Fibroblast of pulmonary artery (primary cell): ENCODE results near the gene SMTNL2.
"Not testable (repeated sequence)": the region's sequence is repeated elsewhere in the genome, so short reads cannot be mapped to it uniquely, and the experiment has no call there.

ENCODE experiments used
- DNase-seq: peaks from one replicate; pipeline ENCODE4 v3.0.0-alpha.2; 2010; ENCODE audit warnings: low read depth
- H3K4me3 ChIP-seq: replicated peaks from 2 replicates; pipeline ENCODE4 v1.5.1; 2011; ENCODE audit warnings: low read depth, mild to moderate bottlenecking, control low read depth, low read length, moderate library complexity
- TF ChIP-seq, protein P1 (sequence below): IDR thresholded peaks from 2 replicates; pipeline ENCODE4 v1.5.1; 2011; ENCODE audit warnings: mild to moderate bottlenecking, control low read depth, low read length, inconsistent platforms; ENCODE audit errors: missing control alignments

SMTNL2 gene

GRCh38 chr17:4573669-4574068 is 10.7 kb upstream of the SMTNL2 start:
- DNase-seq = no peak
- no peak overlapping the region for H3K4me3 ChIP-seq
- TF ChIP-seq, protein P1, sequence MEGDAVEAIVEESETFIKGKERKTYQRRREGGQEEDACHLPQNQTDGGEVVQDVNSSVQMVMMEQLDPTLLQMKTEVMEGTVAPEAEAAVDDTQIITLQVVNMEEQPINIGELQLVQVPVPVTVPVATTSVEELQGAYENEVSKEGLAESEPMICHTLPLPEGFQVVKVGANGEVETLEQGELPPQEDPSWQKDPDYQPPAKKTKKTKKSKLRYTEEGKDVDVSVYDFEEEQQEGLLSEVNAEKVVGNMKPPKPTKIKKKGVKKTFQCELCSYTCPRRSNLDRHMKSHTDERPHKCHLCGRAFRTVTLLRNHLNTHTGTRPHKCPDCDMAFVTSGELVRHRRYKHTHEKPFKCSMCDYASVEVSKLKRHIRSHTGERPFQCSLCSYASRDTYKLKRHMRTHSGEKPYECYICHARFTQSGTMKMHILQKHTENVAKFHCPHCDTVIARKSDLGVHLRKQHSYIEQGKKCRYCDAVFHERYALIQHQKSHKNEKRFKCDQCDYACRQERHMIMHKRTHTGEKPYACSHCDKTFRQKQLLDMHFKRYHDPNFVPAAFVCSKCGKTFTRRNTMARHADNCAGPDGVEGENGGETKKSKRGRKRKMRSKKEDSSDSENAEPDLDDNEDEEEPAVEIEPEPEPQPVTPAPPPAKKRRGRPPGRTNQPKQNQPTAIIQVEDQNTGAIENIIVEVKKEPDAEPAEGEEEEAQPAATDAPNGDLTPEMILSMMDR = no peak

DNA sequence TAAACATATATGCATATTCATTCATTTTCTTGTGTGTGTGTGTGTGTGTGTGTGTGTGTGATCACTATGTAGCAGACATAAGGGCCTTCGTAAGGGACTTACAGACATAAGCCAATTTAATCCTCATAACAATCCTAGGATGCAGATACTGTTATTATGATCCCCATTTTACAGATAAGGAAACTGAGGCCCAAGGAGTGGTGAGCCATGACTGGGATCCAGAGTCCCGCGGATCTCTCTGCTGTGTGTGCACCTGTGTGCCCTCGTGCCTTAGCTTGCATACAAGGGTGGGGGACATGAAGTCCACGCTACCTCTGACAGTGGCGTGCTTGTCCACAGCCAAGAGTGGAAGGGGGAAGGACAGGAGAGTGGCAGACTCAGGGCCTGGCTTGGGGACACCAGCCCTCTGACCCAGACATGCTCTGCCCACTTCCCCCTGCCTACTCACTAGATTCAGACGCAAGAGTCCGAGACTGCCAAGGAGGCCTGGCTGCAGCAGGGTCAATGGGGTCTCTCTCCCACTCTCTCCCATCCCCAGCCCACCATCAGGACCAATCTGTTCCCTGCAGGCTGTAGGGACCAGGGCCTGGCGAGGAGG is 9.8 kb upstream of the SMTNL2 start:
- H3K4me3 ChIP-seq = no peak overlapping the region

GRCh38 chr17:4576161-4576558 is 8.2 kb upstream of the SMTNL2 start:
- no peak for DNase-seq
- no peak overlapping the region for H3K4me3 ChIP-seq
- TF ChIP-seq, protein P1 = no peak

More for the DNA sequence above, 9.8 kb upstream of the SMTNL2 start:
- DNase-seq = no peak
- TF ChIP-seq, protein P1 = no peak

DNA sequence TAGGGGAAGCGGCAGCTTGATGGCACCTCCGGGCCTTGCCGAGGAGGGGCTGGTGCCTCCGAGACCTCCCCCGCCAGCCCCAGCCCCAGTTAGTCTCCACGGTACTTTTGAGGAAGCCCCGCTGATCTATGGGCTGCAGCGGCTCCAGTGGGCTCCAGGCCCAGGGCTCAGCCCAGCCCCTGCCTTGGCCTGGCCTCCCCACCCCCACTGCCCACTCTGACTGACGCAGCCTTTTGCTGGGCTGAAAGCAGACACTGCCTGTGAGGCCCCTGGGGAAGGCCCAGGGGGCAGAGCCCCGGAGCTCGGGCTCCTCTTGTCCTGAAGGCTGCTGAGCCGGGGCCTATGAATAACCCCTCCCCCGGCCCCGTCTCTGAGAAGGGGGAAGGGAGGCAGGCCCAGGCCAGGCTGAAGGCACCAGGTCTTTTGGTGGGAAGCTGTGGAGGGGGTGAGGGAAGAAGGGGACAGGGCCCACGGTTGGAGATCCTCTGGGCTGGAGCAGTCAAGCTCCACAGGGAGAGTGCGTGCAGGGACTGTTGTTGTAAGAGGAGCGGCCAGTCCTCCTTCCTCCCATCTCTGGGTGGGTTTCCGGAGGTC is 7.5 kb upstream of the SMTNL2 start:
- no peak for DNase-seq
- H3K4me3 ChIP-seq = no peak overlapping the region
- TF ChIP-seq, protein P1 = no peak

DNA sequence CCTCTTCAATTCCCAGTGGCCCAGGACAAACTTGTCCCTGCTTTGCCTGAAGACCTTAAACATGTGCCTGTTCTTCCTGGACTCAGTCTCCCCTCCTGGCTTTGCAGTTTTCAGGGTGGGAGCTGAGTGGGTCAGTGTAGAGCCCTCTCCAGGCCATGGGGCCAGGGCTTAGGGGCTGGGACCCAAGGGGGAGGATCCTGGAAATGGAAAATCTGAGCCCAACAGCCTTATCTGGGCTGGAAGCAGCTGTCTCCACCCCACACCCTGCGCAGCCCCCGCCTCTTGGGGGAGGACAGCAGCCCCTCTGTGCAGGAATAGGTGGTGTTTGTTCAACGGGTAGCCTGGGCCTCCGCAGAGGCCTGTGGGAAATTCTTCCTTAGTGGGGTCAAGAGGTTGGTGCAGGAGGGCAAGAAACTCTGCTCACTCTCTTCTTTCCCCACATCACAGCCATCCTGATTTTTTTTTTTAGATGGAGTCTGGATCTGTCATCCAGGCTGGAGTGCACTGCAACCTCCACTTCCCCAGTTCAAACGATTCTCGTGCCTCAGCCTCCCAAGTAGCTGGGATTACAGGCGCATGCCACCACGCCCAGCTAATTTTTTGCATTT is 6.8 kb upstream of the SMTNL2 start:
- no peak overlapping the region for H3K4me3 ChIP-seq
- DNase-seq = no peak
- TF ChIP-seq, protein P1 = no peak

DNA sequence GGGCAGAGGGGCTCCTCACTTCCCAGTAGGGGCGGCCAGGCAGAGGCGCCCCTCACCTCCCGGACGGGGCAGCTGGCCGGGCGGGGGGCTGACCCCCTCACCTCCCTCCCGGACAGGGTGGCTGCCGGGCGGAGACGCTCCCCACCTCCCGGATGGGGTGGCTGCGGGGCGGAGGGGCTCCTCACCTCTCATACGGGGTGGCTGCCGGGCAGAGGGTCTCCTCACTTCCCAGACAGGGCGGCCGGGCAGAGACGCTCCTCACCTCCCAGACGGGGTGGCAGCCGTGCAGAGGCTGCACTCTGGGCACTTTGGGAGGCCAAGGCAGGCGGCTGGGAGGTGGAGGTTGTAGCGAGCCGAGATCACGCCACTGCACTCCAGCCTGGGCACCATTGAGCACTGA is 6.0 kb upstream of the SMTNL2 start:
- not testable (repeated sequence) for H3K4me3 ChIP-seq, DNase-seq

GRCh38 chr17:4579678-4580077 is 4.7 kb upstream of the SMTNL2 start:
- H3K4me3 ChIP-seq = no peak overlapping the region
- no peak for DNase-seq
- TF ChIP-seq, protein P1 = no peak
